GM12878 (cell line): ENCODE measurements around the gene ERC2. TPM values are rescaled to one million over a fixed set of nuclear protein-coding genes. Genes with fewer than 3 reads are reported as not detected.

Source experiments
- ATAC-seq: fragments of 200-7000 bp; cut with Tn5 transposase; 3 replicates; pipeline ENCODE4 v1.9.1; 2020; ENCODE audit warnings: mild to moderate bottlenecking, moderate library complexity
- BruUV-seq: library from RNA; stranded (reverse); fragments of 400-500 nt; replicated peaks from 2 replicates; lab custom pipeline; 2021; lab: Mats Ljungman, UMichigan
- CTCF ChIA-PET: fragments of 300-600 bp; sonication (Branson Sonifier 250); formaldehyde crosslinking; extraction: SDS; loops from one replicate; lab custom pipeline; 2021; ENCODE audit warnings: inconsistent platforms; lab: Yijun Ruan, JAX
- POLR2A ChIA-PET: fragments of 350-600 bp; formaldehyde crosslinking; extraction: SDS; loops from one replicate; lab custom pipeline; 2021; ENCODE audit warnings: inconsistent platforms; lab: Charles Lee
- RAD21 ChIA-PET: fragments of 300-600 bp; sonication (Branson Sonifier 250); formaldehyde crosslinking; loops from one replicate; lab custom pipeline; 2023; ENCODE audit warnings: antibody characterized with exemption; ENCODE audit not compliant: unreplicated experiment; lab: Charles Lee
- SMC1A ChIA-PET: fragments of 300-600 bp; sonication (Branson Sonifier 250); formaldehyde crosslinking; loops from one replicate; lab custom pipeline; 2023; ENCODE audit not compliant: unreplicated experiment, uncharacterized antibody; lab: Charles Lee
- DNase-seq: peaks from one replicate; pipeline ENCODE4 v3.0.0-alpha.2; 2011; ENCODE audit warnings: low read depth, low spot score
- FAIRE-seq: peaks from 3 replicates; lab custom pipeline; 2011; peaks lifted over from hg19 to GRCh38; lab: Jason Lieb, UNC
- H2AFZ ChIP-seq: 2 replicates; pipeline ENCODE4 v1.6.0; 2011; ENCODE audit warnings: low read depth, low read length, control low read depth; ENCODE audit not compliant: control insufficient read depth
- H3K27ac ChIP-seq: 2 replicates; pipeline ENCODE4 v1.5.1; 2011; ENCODE audit warnings: control low read depth; ENCODE audit not compliant: control insufficient read depth, insufficient read depth
- H3K27me3 ChIP-seq, 2 experiments: replicated peaks in 1 of 2; 2 replicates each; pipeline versions ENCODE4 v1.6.0 to v1.6.1; 2011; ENCODE audit warnings: low read length in 1 of 2; ENCODE audit not compliant: control insufficient read depth in 2 of 2, insufficient read depth in 2 of 2
- H3K36me3 ChIP-seq, 2 experiments: 2 replicates each; pipeline ENCODE4 v1.5.1; 2011; ENCODE audit warnings: low read length in 1 of 2; ENCODE audit not compliant: control insufficient read depth in 2 of 2, insufficient read depth in 2 of 2
- H3K4me1 ChIP-seq: 2 replicates; pipeline ENCODE4 v1.6.1; 2011; ENCODE audit warnings: mild to moderate bottlenecking, low read length, moderate library complexity, mixed read lengths; ENCODE audit not compliant: control insufficient read depth, insufficient read depth
- H3K4me2 ChIP-seq: 2 replicates; pipeline ENCODE4 v1.6.0; 2011; ENCODE audit warnings: control low read depth; ENCODE audit not compliant: control insufficient read depth, insufficient read depth
- H3K4me3 ChIP-seq: fragments of 200-600 bp; sonication (generic); 2 replicates; pipeline ENCODE4 v1.5.1; 2016
- H3K79me2 ChIP-seq: 2 replicates; pipeline ENCODE4 v1.6.0; 2011; ENCODE audit warnings: low read length; ENCODE audit not compliant: control insufficient read depth, insufficient read depth
- H3K9ac ChIP-seq: 2 replicates; pipeline ENCODE4 v1.8.0; 2011; ENCODE audit warnings: low read length, control low read depth, mixed read lengths; ENCODE audit not compliant: control insufficient read depth, insufficient read depth
- H3K9me3 ChIP-seq: replicated peaks from 3 replicates; pipeline ENCODE4 v1.5.1; 2011; ENCODE audit warnings: mild to moderate bottlenecking, low read length; ENCODE audit not compliant: control insufficient read depth, insufficient read depth
- H4K20me1 ChIP-seq: 2 replicates; pipeline ENCODE4 v1.6.0; 2011; ENCODE audit not compliant: control insufficient read depth, insufficient read depth
- BCL3 ChIP-seq: IDR thresholded peaks from 2 replicates; pipeline ENCODE4 v1.6.1; 2011; ENCODE audit warnings: borderline replicate concordance, low read depth, mild to moderate bottlenecking, moderate library complexity, low read length; ENCODE audit not compliant: insufficient read depth, poor library complexity, severe bottlenecking
- CBX5 ChIP-seq: sonication (generic); IDR thresholded peaks from 2 replicates; pipeline ENCODE4 v1.6.1; 2016; ENCODE audit warnings: low read depth, moderate library complexity, mild to moderate bottlenecking, inconsistent platforms
- GATAD2B ChIP-seq: fragments of 450-650 bp; conservative IDR thresholded peaks from 2 replicates; pipeline ENCODE4 v1.6.1; 2017; ENCODE audit warnings: low read depth, mild to moderate bottlenecking, moderate library complexity
- RFX5 ChIP-seq: IDR thresholded peaks from 2 replicates; pipeline ENCODE4 v1.6.1; 2011; ENCODE audit warnings: low read depth, low read length, improper control_type of control experiment
- SMAD1 ChIP-seq: fragments of 450-650 bp; IDR thresholded peaks from 2 replicates; pipeline ENCODE4 v1.6.1; 2018; ENCODE audit warnings: mild to moderate bottlenecking, low read depth; ENCODE audit not compliant: partially characterized antibody
- ZBTB11 ChIP-seq: fragments of 450-650 bp; formaldehyde crosslinking; IDR thresholded peaks from 2 replicates; pipeline ENCODE4 v1.5.0; 2022; ENCODE audit warnings: mild to moderate bottlenecking, missing genetic modification characterization
- ZNF217 ChIP-seq: fragments of 450-650 bp; IDR thresholded peaks from 2 replicates; pipeline ENCODE4 v1.6.1; 2017; ENCODE audit warnings: antibody characterized with exemption, mild to moderate bottlenecking
- ZNF384 ChIP-seq: IDR thresholded peaks from 2 replicates; pipeline ENCODE4 v1.6.1; 2012; ENCODE audit warnings: low read depth, mild to moderate bottlenecking, low read length, improper control_type of control experiment, borderline replicate concordance
- ZSCAN29 ChIP-seq: fragments of 450-650 bp; IDR thresholded peaks from 2 replicates; pipeline ENCODE4 v1.6.1; 2017; ENCODE audit warnings: mild to moderate bottlenecking, moderate library complexity
- WGBS: methylation state at CpG from one replicate; pipeline ENCODE4 v1.1.6; 2016; ENCODE audit warnings: low lambda C conversion rate; ENCODE audit not compliant: insufficient replicate concordance, insufficient coverage; ENCODE audit errors: missing lambda C conversion rate; 5-methylcytosine and 5-hydroxymethylcytosine counted together
- in situ Hi-C: fragments of 300-500 bp; cut with MboI; formaldehyde crosslinking; loops from 9 replicates; pipeline ENCODE4 v1.14.3; 2018; ENCODE audit warnings: mixed read lengths
- intact Hi-C: fragments of 100-400 bp; cut with micrococcal nuclease; formaldehyde crosslinking; loops from one replicate; pipeline ENCODE4 v1.14.2; 2022; ENCODE audit not compliant: unreplicated experiment
- polyA plus RNA-seq, 11 experiments: library from polyadenylated mRNA; depleted of rRNA in 4 of 11; unstranded in 6 of 11; stranded (reverse) in 5 of 11; fragments of >200 nt; fragmentation: Nextera tagmentation in 4 of 11; fragmentation: Illumina TruSeq in 1 of 11; extraction: Ambion mirVana in 4 of 11; extraction: Trizol in 1 of 11; gene quantifications; 1 replicate in 1 of 11; 2 replicates in 10 of 11; pipeline versions ENCODE4 v1.2.1 to v1.2.3, GENCODE V29; 2011 to 2016; ENCODE audit warnings: inconsistent platforms in 2 of 11, missing spikeins in 2 of 11, low read depth in 1 of 11
- total RNA-seq, 4 experiments: library from RNA; depleted of rRNA in 3 of 4; stranded (reverse); fragments of >200 nt in 3 of 4; fragmentation: Illumina TruSeq in 1 of 4; extraction: Trizol in 1 of 4; gene quantifications; 2 replicates each; pipeline versions ENCODE4 v1.2.1 to v1.2.3, GENCODE V29; 2013 to 2021
- TF ChIP-seq, protein P1 (sequence below): IDR thresholded peaks from 2 replicates; pipeline ENCODE4 v1.6.1; 2011; ENCODE audit warnings: borderline replicate concordance, low read depth, mild to moderate bottlenecking, moderate library complexity, mixed read lengths, low read length; ENCODE audit not compliant: insufficient read depth; ENCODE audit errors: extremely low read length

The ERC2 gene
- total and polyA plus RNA-seq, 10 of the 15 experiments (the other 5 are each of a cell fraction or from before 2014, with no cell fraction given): 0.06 to 1.4 (median 0.12) TPM; not detected in 3

DNA sequence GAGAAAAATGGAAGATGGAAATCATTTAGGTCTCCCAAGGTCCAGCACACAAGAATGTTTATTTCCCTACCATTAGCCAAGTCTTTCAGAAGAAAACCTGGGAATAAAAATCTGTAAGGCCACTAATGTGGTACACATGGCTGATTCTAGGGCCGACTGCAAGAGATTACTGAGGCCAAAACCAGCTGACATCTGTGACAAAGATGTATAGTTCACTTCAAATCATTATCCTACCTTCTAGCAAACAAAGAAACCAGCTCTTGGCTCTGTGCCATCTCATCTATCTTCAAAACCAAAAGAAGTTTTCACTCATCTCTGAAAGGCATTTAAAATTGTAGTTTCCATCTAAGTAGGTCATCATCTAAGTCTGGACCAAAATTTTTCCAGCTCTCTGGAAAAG lies 43.9 kb downstream of the ERC2 start:
- ChIA-PET RAD21 (no interaction called here), CTCF (no interaction called here), SMC1A (no interaction called here), POLR2A (no interaction called here)
- Histone ChIP-seq H3K9ac (no peak overlapping the region), H3K9me3 (no peaks in the 10 kb centered on the region), H3K27ac (no peak overlapping the region), H3K79me2 (no peaks in the 10 kb centered on the region), H3K4me3 (no peak overlapping the region), H3K36me3 (no peaks in the 10 kb centered on the region), H2AFZ (no peak overlapping the region), H3K4me2 (no peak overlapping the region), H3K4me1 (no peaks in the 10 kb centered on the region), H4K20me1 (no peaks in the 10 kb centered on the region), H3K27me3 (peaks cover 0 to 2% of the 10 kb centered on the region in 2 experiments; a peak in 2 of 4 replicates)
- no peak for FAIRE-seq
- no TSS peak for BruUV-seq
- intact Hi-C loops (no loop called here), in situ Hi-C loops (no loop called here)
- TF ChIP-seq GATAD2B (no peak), ZNF384 (no peak), SMAD1 (no peak), RFX5 (no peak), BCL3 (no peak), ZBTB11 (CRISPR knock-in tag) (no peak), CBX5 (no peak), ZSCAN29 (no peak), ZNF217 (no peak)
- TF ChIP-seq, protein P1, sequence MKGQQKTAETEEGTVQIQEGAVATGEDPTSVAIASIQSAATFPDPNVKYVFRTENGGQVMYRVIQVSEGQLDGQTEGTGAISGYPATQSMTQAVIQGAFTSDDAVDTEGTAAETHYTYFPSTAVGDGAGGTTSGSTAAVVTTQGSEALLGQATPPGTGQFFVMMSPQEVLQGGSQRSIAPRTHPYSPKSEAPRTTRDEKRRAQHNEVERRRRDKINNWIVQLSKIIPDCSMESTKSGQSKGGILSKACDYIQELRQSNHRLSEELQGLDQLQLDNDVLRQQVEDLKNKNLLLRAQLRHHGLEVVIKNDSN: no peak
- WGBS: 0% methylated on average over 1 of the region's 1 CpG
- no peak for DNase-seq
- no peak for ATAC-seq
